Tibial artery (tissue), 4 donors: ENCODE results near the gene RAB33B.
"Not testable (repeated sequence)": the region's sequence is repeated elsewhere in the genome, so short reads cannot be mapped to it uniquely, and the experiment has no call there.

ENCODE experiments used
- DNase-seq, 2 donors: peaks; one replicate each; pipeline ENCODE4 v3.0.0-alpha.2; 2019
- H3K27ac ChIP-seq, 2 donors: fragments of 200-600 bp; sonication (generic) in 1 of 2; 1 replicate in 1 of 2; 2 replicates in 1 of 2; pipeline ENCODE4 v1.5.1; 2018 to 2019; ENCODE audit warnings: mild to moderate bottlenecking in 1 of 2
- H3K27me3 ChIP-seq, 2 donors: fragments of 200-600 bp; sonication (generic) in 1 of 2; one replicate each; pipeline versions ENCODE4 v1.5.1 to v1.6.0; 2016 to 2019
- H3K36me3 ChIP-seq, 3 donors: fragments of 200-600 bp; sonication (generic) in 2 of 3; one replicate each; pipeline ENCODE4 v1.5.1; 2016 to 2019; ENCODE audit warnings: mild to moderate bottlenecking in 2 of 3
- H3K4me1 ChIP-seq, 4 donors: fragments of 200-600 bp; sonication (generic) in 2 of 4; 1 replicate in 3 of 4; 2 replicates in 1 of 4; pipeline ENCODE4 v1.5.1; 2016 to 2019
- H3K4me3 ChIP-seq, 2 donors: fragments of 200-600 bp; sonication (generic) in 1 of 2; 1 replicate in 1 of 2; 2 replicates in 1 of 2; pipeline ENCODE4 v1.5.1; 2018 to 2019; ENCODE audit warnings: mild to moderate bottlenecking in 2 of 2
- H3K9me3 ChIP-seq, 3 donors: fragments of 200-600 bp; sonication (generic) in 1 of 3; one replicate each; pipeline ENCODE4 v1.5.1; 2016 to 2019
- intact Hi-C: fragments of 100-400 bp; cut with DNase I; formaldehyde crosslinking; loops from one replicate; pipeline ENCODE4 v1.15.0; 2023; ENCODE audit warnings: low total_unique reads
- TF ChIP-seq, protein P1 (sequence below), 2 experiments: fragments of 200-600 bp in 1 of 2; fragments of 450-650 bp in 1 of 2; IDR thresholded peaks; one replicate each; pipeline ENCODE4 v1.5.1; 2017 to 2019; ENCODE audit warnings: antibody characterized with exemption in 2 of 2, mild to moderate bottlenecking in 1 of 2, moderate library complexity in 1 of 2

The RAB33B gene

DNA sequence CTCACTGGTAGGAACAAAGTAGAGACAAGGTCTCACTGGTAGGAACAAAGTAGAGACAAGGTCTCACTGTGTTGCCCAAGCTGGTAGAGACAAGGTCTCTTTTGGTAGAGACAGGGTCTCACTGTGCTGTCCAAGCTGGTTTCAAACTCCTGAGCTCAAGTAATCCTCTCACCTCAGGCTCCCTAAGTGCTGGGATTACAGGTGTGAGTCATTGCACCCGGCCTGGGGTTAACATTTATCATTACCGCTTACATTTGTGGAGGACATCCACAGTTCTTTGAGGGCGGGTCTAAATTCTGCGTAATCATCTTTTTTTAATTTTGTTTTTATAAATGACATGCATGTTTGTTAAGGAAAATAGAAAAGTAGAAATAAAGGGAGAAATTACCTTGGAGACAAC is 12.0 kb downstream of the RAB33B start:
- no peak for DNase-seq
- TF ChIP-seq, protein P1, sequence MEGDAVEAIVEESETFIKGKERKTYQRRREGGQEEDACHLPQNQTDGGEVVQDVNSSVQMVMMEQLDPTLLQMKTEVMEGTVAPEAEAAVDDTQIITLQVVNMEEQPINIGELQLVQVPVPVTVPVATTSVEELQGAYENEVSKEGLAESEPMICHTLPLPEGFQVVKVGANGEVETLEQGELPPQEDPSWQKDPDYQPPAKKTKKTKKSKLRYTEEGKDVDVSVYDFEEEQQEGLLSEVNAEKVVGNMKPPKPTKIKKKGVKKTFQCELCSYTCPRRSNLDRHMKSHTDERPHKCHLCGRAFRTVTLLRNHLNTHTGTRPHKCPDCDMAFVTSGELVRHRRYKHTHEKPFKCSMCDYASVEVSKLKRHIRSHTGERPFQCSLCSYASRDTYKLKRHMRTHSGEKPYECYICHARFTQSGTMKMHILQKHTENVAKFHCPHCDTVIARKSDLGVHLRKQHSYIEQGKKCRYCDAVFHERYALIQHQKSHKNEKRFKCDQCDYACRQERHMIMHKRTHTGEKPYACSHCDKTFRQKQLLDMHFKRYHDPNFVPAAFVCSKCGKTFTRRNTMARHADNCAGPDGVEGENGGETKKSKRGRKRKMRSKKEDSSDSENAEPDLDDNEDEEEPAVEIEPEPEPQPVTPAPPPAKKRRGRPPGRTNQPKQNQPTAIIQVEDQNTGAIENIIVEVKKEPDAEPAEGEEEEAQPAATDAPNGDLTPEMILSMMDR (IDR thresholded peaks at IDR 0.05) = no peak
- Histone ChIP-seq H3K4me3 (no peak overlapping the region), H3K9me3 (no peaks in the 10 kb centered on the region), H3K4me1 (peaks cover 4 to 55% (median 19%) of the 10 kb centered on the region in 4 donors), H3K27me3 (no peaks in the 10 kb centered on the region), H3K27ac (no peak overlapping the region), H3K36me3 (no peaks in the 10 kb centered on the region)
- intact Hi-C loops = no loop called here

DNA sequence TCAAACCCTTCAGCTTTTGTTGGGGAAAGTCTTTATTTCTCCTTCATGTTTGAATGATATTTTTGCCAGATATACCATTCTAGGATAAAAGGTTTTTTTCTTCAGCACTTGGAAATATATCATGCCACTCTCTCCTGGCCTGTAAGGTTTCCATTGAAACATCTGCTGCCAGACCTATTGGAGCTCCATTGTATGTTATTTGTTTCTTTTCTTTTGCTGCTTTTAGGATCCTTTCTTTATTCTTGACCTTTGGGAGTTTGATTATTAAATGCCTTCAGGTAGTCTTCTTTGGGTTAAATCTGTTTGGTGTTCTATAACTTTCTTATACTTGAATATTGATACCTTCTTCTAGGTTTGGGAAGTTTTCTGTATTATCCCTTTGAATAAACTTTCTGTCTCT is 14.8 kb downstream of the RAB33B start:
- H3K27me3 ChIP-seq, H3K4me3 ChIP-seq, H3K27ac ChIP-seq, H3K9me3 ChIP-seq, intact Hi-C loops, DNase-seq: not testable (repeated sequence)
- Histone ChIP-seq H3K4me1 (peaks cover 0 to 32% (median 15%) of the 10 kb centered on the region in 4 donors), H3K36me3 (peaks cover 12 to 13% (median 12%) of the 10 kb centered on the region in 3 donors)

DNA sequence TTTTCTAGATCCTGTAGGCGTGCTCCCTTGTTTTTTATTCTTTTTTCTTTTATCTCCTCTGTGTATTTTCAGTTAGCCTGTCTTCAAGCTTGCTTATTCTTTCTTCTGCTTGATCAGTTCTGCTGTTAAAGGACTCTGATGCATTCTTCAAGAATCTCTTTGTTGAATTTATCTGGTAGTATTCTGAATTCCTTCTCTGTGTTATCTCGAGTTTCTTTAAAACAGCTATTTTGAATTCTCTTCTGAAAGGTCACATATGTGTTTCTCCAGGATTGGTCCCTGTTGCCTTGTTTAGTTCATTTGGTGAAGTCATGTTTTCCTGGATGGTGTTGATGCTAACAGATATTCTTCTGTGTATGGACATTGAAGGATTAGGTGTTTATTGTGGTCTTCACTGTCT is 15.3 kb downstream of the RAB33B start:
- Histone ChIP-seq H3K36me3 (peaks cover 13 to 17% (median 17%) of the 10 kb centered on the region in 3 donors), H3K9me3 (no peaks in the 10 kb centered on the region), H3K27ac (no peak overlapping the region), H3K4me3 (no peak overlapping the region), H3K4me1 (peaks cover 0 to 28% (median 13%) of the 10 kb centered on the region in 4 donors), H3K27me3 (no peaks in the 10 kb centered on the region)
- DNase-seq = no peak
- intact Hi-C loops = no loop called here
- TF ChIP-seq, protein P1 (IDR thresholded peaks at IDR 0.05) = no peak

GRCh38 chr4:139469869-139470268 is 15.9 kb downstream of the RAB33B start:
- TF ChIP-seq, protein P1 (IDR thresholded peaks at IDR 0.05) = no peak
- DNase-seq = no peak

GRCh38 chr4:139470295-139470694 is 16.4 kb downstream of the RAB33B start:
- TF ChIP-seq, protein P1 (IDR thresholded peaks at IDR 0.05) = no peak
- intact Hi-C loops = no loop called here

More at GRCh38 chr4:139469869-139470268, 15.9 kb downstream of the RAB33B start:
- H3K4me1 ChIP-seq = peaks cover 0 to 28% (median 13%) of the 10 kb centered on the region in 4 donors
- intact Hi-C loops = no loop called here
- H3K36me3 ChIP-seq = peaks cover 13 to 19% (median 19%) of the 10 kb centered on the region in 3 donors
- H3K4me3 ChIP-seq = no peak overlapping the region
- H3K27me3 ChIP-seq = no peaks in the 10 kb centered on the region
- no peak overlapping the region for H3K27ac ChIP-seq
- H3K9me3 ChIP-seq = no peaks in the 10 kb centered on the region

GRCh38 chr4:139470997-139471665 is 17.2 kb downstream of the RAB33B start:
- no peaks in the 10 kb centered on the region for H3K27me3 ChIP-seq
- intact Hi-C loops = no loop called here
- no peak overlapping the region for H3K4me3 ChIP-seq
- peaks cover 13 to 19% (median 19%) of the 10 kb centered on the region in 3 donors for H3K36me3 ChIP-seq
- TF ChIP-seq, protein P1 (IDR thresholded peaks at IDR 0.05) = no peak
- DNase-seq = no peak
- peaks cover 0 to 26% (median 13%) of the 10 kb centered on the region in 4 donors for H3K4me1 ChIP-seq
- H3K27ac ChIP-seq = no peak overlapping the region
- H3K9me3 ChIP-seq = no peaks in the 10 kb centered on the region

More at GRCh38 chr4:139470295-139470694, 16.4 kb downstream of the RAB33B start:
- DNase-seq = no peak
- peaks cover 0 to 28% (median 13%) of the 10 kb centered on the region in 4 donors for H3K4me1 ChIP-seq
- no peaks in the 10 kb centered on the region for H3K27me3 ChIP-seq
- H3K4me3 ChIP-seq = no peak overlapping the region
- H3K9me3 ChIP-seq = no peaks in the 10 kb centered on the region
- no peak overlapping the region for H3K27ac ChIP-seq
- H3K36me3 ChIP-seq = peaks cover 13 to 19% (median 19%) of the 10 kb centered on the region in 3 donors
